Measurements from ENCODE around the gene ZG16B. TPM values are rescaled to one million over a fixed set of nuclear protein-coding genes. Genes with fewer than 3 reads are reported as not detected.

Gene ZG16B
- total RNA-seq, 1 experiment from 2014 or later = 2.3 TPM

DNA sequence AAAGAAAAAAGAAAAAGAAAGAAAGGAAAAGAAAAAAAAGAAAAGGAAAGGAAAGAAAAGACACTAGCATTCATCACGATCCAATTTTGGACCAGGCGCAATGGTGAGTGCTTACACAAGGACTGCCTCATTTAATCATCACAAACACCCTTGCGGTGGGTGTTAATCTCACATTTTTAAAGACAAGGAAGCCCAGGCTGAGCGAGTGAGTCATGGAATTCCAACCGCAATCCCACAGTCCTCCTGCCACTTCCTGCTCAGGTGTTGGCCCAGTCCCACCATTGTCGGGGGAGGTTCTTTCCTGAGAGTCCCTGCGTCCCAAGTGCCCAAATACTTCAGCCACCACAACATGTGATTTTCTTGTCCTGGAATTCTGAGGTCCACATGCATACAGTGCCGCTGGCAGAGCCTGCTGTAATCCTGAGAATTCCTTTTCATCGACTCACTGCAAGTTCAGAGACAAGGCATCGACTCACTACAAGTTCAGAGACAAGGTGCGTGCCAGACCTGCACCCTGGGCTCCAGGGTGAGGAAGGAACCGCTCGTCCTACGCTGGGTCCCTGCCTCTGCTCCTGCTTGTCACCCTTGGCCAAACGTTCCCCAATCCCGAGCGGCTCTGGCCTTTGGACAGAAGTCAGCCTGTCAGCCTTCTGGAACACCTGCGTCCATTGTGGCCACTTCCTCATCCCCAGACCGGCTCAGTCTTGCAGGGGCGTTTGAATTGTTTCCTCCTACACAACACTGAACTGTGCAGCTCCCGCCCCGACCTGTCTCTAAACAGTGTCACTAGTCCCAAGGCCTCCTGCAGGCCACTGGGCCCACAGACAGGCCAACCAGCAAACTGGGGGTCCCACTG, 5.8 kb downstream of the ZG16B start:
- intact Hi-C loops (cut with micrococcal nuclease) = no loop called here
- peak overlapping the region; percentile 91 for H3K4me2 ChIP-seq (ENCODE audit: low read length)
- ChIA-PET CTCF (interaction anchor here (1.1 kb wide), 1 partner anchor 32 kb away, joined by 3 read pairs; no protein-coding TSS in a partner anchor), POLR2A (no interaction called here), RAD21 (ENCODE audit: low non-redundant PET in 1 of 2, low total read pairs in 2 of 2, uncharacterized antibody in 2 of 2, unreplicated experiment in 2 of 2) (no interaction called here)
- ATAC-seq (peak; percentile 81), DNase-seq (ENCODE audit: low read depth, low spot score) (peak; percentile 96)
- TF ChIP-seq POLR2AphosphoS5 (IDR thresholded peaks at IDR 0.05; ENCODE audit: low read depth, low read length) (peak; percentile 76), TCF7L2 (IDR thresholded peaks at IDR 0.05; ENCODE audit: borderline replicate concordance, extremely low read depth, insufficient read depth, insufficient read length) (peak; percentile 65)
- TF ChIP-seq, protein P1, sequence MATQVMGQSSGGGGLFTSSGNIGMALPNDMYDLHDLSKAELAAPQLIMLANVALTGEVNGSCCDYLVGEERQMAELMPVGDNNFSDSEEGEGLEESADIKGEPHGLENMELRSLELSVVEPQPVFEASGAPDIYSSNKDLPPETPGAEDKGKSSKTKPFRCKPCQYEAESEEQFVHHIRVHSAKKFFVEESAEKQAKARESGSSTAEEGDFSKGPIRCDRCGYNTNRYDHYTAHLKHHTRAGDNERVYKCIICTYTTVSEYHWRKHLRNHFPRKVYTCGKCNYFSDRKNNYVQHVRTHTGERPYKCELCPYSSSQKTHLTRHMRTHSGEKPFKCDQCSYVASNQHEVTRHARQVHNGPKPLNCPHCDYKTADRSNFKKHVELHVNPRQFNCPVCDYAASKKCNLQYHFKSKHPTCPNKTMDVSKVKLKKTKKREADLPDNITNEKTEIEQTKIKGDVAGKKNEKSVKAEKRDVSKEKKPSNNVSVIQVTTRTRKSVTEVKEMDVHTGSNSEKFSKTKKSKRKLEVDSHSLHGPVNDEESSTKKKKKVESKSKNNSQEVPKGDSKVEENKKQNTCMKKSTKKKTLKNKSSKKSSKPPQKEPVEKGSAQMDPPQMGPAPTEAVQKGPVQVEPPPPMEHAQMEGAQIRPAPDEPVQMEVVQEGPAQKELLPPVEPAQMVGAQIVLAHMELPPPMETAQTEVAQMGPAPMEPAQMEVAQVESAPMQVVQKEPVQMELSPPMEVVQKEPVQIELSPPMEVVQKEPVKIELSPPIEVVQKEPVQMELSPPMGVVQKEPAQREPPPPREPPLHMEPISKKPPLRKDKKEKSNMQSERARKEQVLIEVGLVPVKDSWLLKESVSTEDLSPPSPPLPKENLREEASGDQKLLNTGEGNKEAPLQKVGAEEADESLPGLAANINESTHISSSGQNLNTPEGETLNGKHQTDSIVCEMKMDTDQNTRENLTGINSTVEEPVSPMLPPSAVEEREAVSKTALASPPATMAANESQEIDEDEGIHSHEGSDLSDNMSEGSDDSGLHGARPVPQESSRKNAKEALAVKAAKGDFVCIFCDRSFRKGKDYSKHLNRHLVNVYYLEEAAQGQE (IDR thresholded peaks at IDR 0.05; ENCODE audit: low read depth) = no peak
- no peaks in the 10 kb centered on the region for H3K79me2 ChIP-seq (ENCODE audit: insufficient read depth, low read length)
- no peaks in the 10 kb centered on the region for H3K9me3 ChIP-seq (ENCODE audit: control insufficient read depth in 1 of 2, insufficient read depth in 1 of 2, low read depth in 1 of 2, low read length in 2 of 2)
- no peak overlapping the region for H2AFZ ChIP-seq (ENCODE audit: low read depth, low read length, poor library complexity, severe bottlenecking)
- no TSS peak for BruUV-seq (replicated peaks)
- peak overlapping the region; percentile 99 for H3K27ac ChIP-seq (ENCODE audit: low read depth, low read length)
- H3K9ac ChIP-seq (ENCODE audit: low read length) = peak overlapping the region; percentile 80
- H3K9me2 ChIP-seq (ENCODE audit: insufficient read depth) = no peaks in the 10 kb centered on the region
- H4K20me1 ChIP-seq (ENCODE audit: insufficient read depth) = no peaks in the 10 kb centered on the region
- no peaks in the 10 kb centered on the region for H3K27me3 ChIP-seq (ENCODE audit: insufficient read depth, low read length)
- H3K4me3 ChIP-seq (replicated peaks in 1 of 2; ENCODE audit: low read depth in 1 of 2, low read length in 2 of 2) = peak overlapping the region; percentile 36 to 59
- H3K36me3 ChIP-seq (ENCODE audit: control insufficient read depth in 1 of 2, insufficient read depth in 2 of 2, low read length in 2 of 2) = no peaks in the 10 kb centered on the region
- peaks cover 20 to 50% of the 10 kb centered on the region in 2 experiments for H3K4me1 ChIP-seq (ENCODE audit: control insufficient read depth in 1 of 2, insufficient read depth in 2 of 2, low read length in 2 of 2)
